Activated naive CD4-positive, alpha-beta T cell treated with Interleukin-2 at 50 U/mL for 16 hours (primary cell): Measurements from ENCODE around the gene ARMH4.
"Not testable (repeated sequence)": the region's sequence is repeated elsewhere in the genome, so short reads cannot be mapped to it uniquely, and the experiment has no call there.

ENCODE experiments used
- DNase-seq: peaks from one replicate; pipeline ENCODE4 v3.0.0-alpha.2; 2020

Gene ARMH4

DNA sequence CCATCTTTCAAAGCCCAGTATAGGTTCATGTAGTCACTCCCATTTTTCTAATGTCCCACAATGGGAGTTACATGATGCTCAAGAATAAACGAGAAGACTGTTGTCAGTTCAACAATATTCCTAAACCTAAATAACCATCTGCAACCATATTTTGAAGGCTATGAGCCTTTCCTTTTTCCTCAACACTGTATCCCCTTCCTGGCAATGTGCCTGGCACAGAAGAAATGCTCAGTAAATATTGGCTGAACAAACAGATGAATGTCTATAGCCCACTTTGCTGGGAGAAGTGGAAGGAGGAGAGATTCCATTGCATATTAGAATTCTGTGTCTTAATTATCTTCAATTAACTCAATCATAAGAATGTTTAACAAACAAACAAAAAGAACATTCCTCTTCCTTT is 6.1 kb downstream of the ARMH4 start:
- DNase-seq: no peak

GRCh38 chr14:58143106-58143505 is 8.9 kb downstream of the ARMH4 start:
- DNase-seq: no peak

DNA sequence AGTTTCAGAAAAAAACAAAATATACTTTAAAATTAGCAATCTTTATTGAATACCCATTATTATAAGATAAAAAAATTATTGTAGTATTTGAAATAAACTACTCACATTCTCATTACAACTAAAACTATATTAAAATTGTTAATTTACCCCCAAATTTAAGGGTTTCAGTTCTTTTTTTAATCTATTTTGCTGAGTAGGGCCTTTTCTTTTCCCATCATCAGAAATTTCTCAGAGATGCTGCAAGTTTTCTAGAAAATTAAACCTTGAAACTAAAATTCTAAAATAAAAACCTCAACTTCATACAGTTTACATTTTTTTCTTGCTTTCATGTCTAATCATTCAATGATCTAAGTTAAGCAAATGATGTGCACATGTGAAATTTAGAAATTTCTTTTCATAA is 10.1 kb downstream of the ARMH4 start:
- DNase-seq: no peak

- no peak for DNase-seq
Observed at GRCh38 chr14:58138714-58139482, 13.1 kb downstream of the ARMH4 start.

DNA sequence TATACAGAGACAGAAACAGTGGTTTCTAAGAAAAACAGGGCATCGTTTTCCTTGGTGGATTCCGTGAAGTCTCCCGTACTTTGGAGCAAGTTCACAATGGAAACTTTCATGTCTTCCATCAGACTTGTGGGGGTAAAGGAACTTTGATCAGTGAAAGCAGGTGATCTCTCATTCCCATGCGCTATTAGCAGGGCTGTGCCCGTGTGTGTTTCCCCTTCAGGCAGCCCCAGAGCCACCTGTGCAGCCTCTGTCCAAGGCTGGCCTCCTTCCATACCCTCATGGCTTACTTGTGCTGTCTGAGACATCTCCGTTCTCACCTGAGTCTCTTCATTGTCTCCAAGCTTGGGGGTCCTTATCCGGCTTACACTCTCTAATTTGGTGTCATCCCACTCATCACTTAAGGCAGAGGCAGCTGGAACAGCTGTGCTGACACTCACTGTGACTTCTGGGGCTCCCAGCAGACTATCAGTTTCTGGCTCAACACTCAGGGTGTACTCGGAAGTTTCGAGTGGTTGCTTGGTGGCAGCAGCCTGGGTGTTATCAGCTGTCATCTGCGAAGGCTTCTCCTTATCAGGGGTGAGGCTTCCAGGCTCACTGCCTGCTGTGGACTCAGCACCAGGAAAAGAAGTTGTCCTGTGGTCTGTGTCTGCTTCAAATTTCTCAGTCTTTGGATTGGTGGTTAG is 13.8 kb downstream of the ARMH4 start:
- DNase-seq: no peak

GRCh38 chr14:58133739-58134138 is 18.3 kb downstream of the ARMH4 start:
- DNase-seq: no peak

GRCh38 chr14:58131386-58131785 is 20.6 kb downstream of the ARMH4 start:
- no peak for DNase-seq

DNA sequence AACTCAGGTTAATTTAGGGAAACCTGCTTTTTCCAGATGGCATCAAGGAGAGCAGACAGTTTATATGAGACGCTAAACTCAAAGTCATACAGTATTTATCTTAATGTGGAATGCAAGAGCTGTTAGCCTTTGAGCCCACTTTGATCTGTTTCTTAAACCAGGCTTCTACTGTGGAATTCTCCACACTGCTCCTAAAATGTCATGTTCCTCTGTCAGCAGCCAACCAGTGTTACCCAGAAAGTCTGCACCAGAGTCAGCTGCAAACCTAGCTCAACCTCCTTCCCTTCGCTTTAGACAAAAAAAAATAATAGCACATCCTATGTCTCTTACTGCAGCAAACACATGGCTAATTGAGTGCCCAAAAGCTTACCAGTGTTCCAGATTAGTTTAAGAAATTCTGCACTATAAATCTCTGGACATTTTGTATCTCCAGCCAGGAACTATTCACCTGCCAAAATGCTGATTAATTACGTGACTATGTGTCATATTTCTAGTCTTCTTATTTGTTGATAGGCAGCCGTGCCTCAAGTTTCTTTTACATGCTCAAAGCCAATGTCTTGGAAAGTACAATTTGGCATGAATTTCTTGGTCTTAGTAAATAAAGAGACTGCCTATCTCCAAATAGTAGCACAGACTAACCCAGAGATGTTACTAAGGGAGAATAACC is 21.8 kb downstream of the ARMH4 start:
- DNase-seq: no peak

DNA sequence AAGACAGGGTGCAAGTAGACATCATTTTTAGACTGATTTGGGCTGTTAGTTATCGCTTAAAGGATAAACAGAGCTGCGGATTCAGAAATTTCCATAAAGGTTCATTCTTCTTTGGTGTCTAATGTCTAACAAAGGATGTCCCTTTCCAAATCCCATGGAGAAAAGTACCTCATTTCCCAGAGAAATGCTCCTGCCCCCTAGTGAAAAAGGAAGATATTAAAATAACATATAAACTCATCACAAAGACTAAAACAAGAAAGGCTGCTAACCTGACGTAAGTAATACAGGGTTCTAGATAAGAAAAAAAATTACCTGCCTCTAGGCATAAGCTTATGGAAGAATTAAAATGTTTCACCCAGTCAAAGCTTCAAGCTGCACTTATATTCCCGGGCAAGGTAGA is 22.8 kb downstream of the ARMH4 start:
- no peak for DNase-seq

DNA sequence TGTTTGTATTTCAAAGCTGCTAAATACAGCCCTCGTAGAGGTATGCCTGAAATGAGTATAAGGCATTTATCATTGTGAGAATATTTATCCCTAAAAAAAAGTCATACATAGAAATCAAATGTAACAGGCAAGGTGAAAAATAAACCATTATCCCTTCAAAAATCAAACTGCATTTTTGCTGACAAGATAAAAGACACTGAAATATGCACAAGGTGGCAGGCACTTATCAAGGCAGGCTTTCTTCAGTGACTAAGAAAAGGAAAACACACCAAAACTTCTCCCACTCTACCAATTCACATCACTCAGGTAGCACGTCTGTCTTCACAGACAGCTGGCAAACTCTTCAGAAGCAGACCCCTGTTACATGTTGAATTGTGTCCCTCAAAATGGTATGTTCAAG is 23.6 kb downstream of the ARMH4 start:
- no peak for DNase-seq

DNA sequence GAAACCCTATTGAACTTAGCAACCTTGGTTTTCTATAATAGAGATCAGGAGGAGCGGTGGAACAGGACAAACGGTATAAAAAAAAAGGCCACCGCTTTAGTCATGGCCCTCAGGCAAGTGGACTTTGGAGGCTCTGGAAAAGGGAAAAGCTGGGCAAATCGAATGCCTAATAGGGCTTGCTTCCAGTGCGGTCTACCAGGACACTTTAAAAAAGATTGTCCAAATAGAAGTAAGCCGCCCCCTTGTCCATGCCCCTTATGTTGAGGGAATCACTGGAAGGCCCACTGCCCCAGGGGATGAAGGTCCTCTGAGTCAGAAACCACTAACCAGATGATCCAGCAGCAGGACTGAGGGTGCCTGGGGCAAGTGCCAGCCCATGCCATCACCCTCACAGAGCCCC is 29.5 kb downstream of the ARMH4 start:
- not testable (repeated sequence) for DNase-seq

DNA sequence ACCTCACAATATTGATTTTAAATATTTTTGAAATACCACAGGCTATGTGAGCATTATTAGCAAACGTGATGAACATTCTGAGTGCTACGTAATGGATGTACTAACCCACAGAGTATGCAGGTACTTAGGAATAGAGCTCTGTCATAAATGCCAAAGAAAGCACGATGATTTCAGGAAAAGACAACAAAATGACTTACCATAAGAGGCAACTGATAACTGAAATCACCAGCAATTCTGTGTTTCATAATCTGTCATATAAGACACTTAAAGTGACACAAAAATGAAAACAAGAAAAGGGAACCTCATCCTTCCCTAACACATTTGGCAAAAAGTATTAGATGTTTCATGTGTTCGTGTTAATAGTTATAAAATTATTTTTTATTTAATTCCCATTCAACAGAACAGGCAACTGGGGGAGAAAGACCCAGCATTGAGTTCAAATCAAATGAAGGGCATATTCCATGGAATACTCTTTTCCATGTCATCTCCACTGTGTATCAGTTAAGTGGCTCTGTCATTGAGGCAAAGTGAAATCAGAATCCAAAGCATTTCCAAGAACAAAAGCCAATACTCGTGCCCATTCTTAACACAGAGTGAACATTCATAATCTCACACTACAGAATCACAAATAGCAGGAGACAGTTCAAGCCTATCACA is 30.4 kb downstream of the ARMH4 start:
- no peak for DNase-seq

GRCh38 chr14:58119381-58119780 is 32.6 kb downstream of the ARMH4 start:
- no peak for DNase-seq

DNA sequence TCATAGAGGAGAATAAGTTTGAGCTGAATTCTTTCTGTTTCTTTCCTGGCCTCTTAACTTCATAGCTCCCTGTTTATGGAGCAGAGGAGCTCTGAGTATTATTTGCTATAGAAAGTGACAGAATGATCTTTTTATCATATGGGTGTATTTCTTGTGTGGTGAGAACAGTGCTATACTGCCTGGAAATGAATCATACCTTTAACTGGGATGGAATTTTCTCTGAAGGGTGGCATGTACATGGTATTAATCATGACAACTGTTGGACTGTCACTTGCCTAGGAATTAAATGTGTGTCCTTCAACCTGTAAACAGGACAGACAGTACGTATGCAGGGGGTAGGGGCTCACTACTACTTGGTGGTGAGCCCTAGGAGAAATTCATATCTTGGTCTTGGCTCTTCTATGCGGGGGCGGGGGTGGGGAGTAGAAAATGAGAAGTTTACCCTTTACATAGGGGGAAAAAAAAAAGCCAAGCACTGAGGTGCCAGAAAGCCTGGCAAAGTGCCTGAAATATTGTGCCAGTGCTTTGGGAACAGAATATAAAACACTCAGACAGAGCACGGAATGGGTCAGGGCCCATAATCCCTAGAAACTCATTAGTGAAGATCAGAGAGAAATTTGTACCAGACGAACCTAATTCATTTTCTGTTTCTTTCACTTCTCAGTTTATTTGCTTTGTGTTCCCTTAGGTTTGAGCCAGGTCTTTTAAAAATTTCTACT is 33.8 kb downstream of the ARMH4 start:
- DNase-seq: no peak

GRCh38 chr14:58109744-58110143 is 42.3 kb downstream of the ARMH4 start:
- DNase-seq: no peak

GRCh38 chr14:58108717-58109116 is 43.3 kb downstream of the ARMH4 start:
- no peak for DNase-seq

DNA sequence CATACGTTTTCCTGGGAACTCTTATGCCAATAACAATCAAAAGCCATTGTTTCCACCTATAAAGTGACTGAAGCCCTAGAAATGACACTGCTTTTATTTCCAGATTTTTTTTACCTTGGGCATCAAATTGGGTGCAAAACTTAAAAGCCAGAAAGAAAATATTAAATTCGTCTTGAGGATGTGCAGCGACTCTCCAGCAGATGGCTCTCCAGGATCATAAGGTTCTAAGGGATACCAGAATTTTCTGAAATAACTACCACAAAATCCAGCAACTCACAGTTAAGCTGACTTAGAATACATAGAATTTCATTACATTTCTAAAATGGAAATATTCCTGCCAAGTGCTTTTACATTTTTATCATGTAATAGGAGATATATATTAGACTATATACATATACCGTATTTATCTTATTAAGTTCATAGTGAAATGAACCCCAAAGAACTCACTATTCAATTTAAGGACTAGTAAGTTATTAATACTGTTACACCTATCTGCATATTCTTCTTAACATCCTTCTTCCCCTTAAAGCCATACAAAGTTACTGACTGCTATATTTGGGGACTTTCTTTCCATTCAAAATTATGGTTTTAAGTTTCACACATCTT is 44.0 kb downstream of the ARMH4 start:
- DNase-seq: peak; percentile 10

- DNase-seq: no peak
Observed at GRCh38 chr14:58107041-58107440, 45.0 kb downstream of the ARMH4 start.

DNA sequence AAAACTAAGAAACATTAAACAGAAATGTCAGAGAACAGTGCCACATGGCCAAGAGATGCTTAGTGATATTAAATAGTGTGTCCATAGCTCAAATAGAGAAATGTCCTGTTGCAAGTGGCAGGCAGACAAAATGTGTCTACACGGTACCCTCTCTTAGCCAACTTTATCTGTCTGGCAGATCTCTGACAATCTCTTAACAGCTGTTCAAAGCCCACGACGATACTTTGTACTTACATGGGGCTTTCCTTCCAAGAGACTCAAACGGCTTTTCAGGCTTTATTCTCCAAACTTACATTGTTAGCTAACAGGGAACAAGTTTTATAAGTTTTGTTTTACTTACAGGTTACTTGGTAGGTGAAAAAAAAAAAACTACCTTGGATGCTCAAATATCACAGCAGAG is 45.6 kb downstream of the ARMH4 start:
- DNase-seq: no peak

DNA sequence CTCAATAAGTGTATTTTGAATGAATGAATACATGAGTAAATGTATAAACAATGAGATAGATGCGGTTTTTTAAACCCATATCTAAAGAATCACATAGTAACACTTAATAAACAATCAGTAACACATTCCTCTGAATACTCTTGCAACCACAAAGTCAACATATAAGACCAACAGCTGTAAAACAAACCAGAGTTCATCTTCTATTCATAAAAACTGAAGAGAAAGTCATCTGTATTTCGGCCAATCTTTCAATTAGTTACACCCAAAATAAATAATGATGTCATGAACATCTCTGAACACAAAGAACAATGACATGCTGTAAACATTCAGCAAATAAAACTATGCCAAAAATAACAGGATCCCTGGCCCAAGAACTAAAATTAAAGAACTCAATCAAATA is 47.2 kb downstream of the ARMH4 start:
- DNase-seq: no peak

DNA sequence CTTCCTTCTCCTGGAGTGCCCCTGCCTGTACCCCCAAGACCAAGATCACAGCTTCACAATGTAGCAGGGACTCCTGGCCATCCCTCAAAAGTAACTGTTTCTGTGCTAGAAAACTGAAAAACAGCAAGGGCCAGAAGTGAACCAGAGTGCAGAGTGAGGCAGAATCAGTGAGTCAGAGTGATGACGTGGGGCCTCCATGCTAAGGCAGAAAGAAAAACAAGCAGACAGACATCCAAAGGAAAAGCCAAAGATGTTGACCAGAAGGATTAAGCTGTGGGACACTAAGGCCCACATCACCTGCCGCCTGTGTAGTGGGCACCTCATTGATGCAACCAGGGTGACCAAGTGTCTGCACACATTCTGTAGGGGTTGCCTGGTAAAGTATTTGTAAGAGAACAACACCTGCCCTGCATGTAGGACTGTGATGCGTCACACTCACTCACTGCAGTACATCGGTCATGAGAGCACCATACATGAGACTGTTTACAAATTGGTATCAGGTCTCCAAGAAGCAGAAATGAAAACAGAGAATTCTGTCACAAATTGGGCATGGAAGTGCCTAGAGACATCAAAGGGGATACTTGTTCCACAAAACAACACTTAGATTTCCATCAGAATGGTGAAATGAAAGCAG is 51.2 kb downstream of the ARMH4 start:
- no peak for DNase-seq

GRCh38 chr14:58099682-58100081 is 52.3 kb downstream of the ARMH4 start:
- DNase-seq: no peak
